Activated CD4-positive, alpha-beta memory T cell treated with anti-CD3 and anti-CD28 coated beads, Interleukin-2, amount 10 ng/mL, durations not matched to agents 7 days and 5 days (primary cell): Measurements from ENCODE around the gene DMRTC2. TPM values are rescaled to one million over a fixed set of nuclear protein-coding genes. Genes with fewer than 3 reads are reported as not detected.

Source experiments
- CTCF ChIA-PET: fragments of 350-600 bp; sonication (Branson Sonifier 250); formaldehyde crosslinking; loops from one replicate; lab custom pipeline; 2021; ENCODE audit warnings: antibody characterized with exemption, inconsistent platforms; lab: Charles Lee
- POLR2A ChIA-PET: fragments of 350-600 bp; sonication (Branson Sonifier 250); formaldehyde crosslinking; loops from one replicate; lab custom pipeline; 2021; ENCODE audit warnings: antibody characterized with exemption; lab: Charles Lee
- DNase-seq: peaks from one replicate; pipeline ENCODE4 v3.0.0-alpha.2; 2020
- H3K27ac Mint-ChIP-seq: one replicate; pipeline ENCODE4 v1.8.0; 2021; ENCODE audit warnings: mild to moderate bottlenecking, mixed read lengths
- H3K27me3 Mint-ChIP-seq: one replicate; pipeline ENCODE4 v1.8.0; 2021; ENCODE audit warnings: mixed read lengths
- H3K36me3 Mint-ChIP-seq: one replicate; pipeline ENCODE4 v1.8.0; 2021; ENCODE audit warnings: low read depth, mixed read lengths
- H3K4me1 Mint-ChIP-seq: one replicate; pipeline ENCODE4 v1.8.0; 2021; ENCODE audit warnings: mixed read lengths
- H3K4me3 Mint-ChIP-seq: one replicate; pipeline ENCODE4 v1.8.0; 2021; ENCODE audit warnings: mild to moderate bottlenecking, mixed read lengths
- H3K9me3 Mint-ChIP-seq: one replicate; pipeline ENCODE4 v1.8.0; 2021; ENCODE audit warnings: mixed read lengths
- total RNA-seq, 2 experiments: library from RNA; stranded (reverse); gene quantifications; one replicate each; pipeline ENCODE4 v1.2.3, GENCODE V29; 2021

The DMRTC2 gene
- total RNA-seq, result not detected

DNA sequence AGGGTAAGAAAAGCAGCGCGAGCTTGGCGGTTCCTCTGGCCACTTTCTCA, at the start of gene DMRTC2:
Gene DMRTC2, plus strand, starts transcription at position 42 of the 50 bp plus-strand sequence. CDS start 2,387 bp downstream, outside the sequence.
- Mint-ChIP-seq H3K27ac (no peak within 1 kb of the TSS), H3K4me1 (no peaks in the 10 kb centered on the region), H3K27me3 (peaks cover 13% of the 10 kb centered on the region), H3K4me3 (no peak within 1 kb of the TSS), H3K9me3 (no peaks in the 10 kb centered on the region), H3K36me3 (no peaks in the 10 kb centered on the region)
- no peak for DNase-seq
- POLR2A ChIA-PET, result no interaction called here
- CTCF ChIA-PET, result interaction anchor here (0.6 to 1.6 kb wide), 2 partner anchors 10 to 61 kb away, joined by 3 to 4 read pairs; no protein-coding TSS in a partner anchor

DNA sequence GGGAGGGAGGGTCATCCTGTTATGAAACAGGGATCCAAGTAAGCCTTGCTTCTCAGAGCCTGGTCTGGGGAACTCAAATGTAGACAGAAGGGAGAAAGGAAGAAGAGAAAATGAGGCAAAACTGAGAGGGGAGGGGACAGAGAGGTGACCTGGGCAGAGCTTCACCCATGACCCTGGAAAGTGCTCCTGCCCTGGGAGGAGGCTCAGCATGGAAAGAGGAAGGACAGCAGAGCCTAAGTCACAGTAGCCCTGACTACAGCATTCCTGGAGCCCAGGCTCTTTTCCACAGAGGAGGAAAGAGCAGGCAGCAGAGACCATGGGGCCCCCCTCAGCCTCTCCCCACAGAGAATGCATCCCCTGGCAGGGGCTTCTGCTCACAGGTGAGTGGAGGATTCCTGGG, 48.5 kb upstream of the DMRTC2 start, which contains the start of gene CEACAM3:
Gene CEACAM3, plus strand, starts transcription at position 226 of the 400 bp plus-strand sequence. Its CDS starts 91 bp downstream, at position 317.
- H3K27me3 Mint-ChIP-seq, result peaks cover 28% of the 10 kb centered on the region
- no peak for DNase-seq
- ChIA-PET POLR2A (no interaction called here), CTCF (interaction anchor here (0.9 to 6.5 kb wide), 8 partner anchors 11 to 154 kb away, joined by 3 to 76 read pairs (median 10); partner anchors contain the start of gene RPS19)
- H3K4me1 Mint-ChIP-seq, result no peaks in the 10 kb centered on the region
- H3K9me3 Mint-ChIP-seq, result no peaks in the 10 kb centered on the region
- H3K4me3 Mint-ChIP-seq, result no peak within 1 kb of the TSS
- H3K36me3 Mint-ChIP-seq, result no peaks in the 10 kb centered on the region
- H3K27ac Mint-ChIP-seq, result no peak within 1 kb of the TSS

DNA sequence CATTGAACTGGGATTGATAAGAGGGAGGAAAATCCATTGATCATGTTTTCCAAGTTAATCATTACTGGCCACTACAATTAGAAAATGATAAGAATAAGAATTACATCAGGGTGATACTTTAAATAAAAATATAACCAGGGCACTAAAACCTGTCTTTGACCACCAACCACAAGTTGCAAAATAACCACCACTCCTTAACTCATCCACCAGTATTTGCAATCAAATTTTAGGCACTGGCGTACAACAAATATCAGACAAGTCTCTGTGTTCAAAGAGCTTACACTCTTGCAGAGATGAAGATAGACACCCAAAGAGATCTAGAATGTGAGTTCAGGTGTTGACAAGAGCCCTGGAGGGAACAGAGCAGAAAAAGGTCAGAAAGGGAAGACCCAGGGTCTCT, 47.9 kb upstream of the DMRTC2 start:
- Mint-ChIP-seq H3K4me3 (no peak overlapping the region), H3K9me3 (no peaks in the 10 kb centered on the region), H3K4me1 (peaks cover under 1% of the 10 kb centered on the region), H3K36me3 (no peaks in the 10 kb centered on the region), H3K27ac (no peak overlapping the region), H3K27me3 (peaks cover 28% of the 10 kb centered on the region)
- POLR2A ChIA-PET, result no interaction called here
- CTCF ChIA-PET, result no interaction called here
- DNase-seq, result no peak

DNA sequence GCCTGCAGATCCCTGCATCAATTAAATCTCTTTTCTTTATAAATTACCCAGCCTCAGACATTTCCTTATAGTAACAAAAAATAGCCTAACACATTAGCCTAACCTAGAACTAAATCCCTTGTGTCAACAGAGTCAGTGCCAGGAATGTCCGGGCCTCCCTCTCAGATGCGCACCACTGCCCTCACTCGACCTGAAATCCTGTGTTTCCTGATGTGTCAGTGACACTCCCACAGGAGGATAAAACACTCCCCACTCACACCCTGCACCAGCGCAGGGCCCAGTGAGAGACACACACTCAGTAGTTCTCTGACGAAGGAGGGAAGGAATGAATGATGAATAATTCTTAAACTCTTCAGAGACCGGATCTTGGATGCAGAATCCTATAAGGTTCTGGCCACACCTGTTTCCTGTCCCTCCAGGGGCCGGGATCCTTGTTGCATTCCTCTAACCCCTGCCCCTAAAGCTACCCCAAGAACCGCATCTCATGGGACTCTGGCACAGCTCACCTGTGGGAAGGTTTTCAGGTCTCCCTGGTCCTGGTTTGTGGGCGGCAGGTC, 45.3 kb upstream of the DMRTC2 start:
- no peak for DNase-seq
- no peak overlapping the region for H3K4me3 Mint-ChIP-seq
- peaks cover 13% of the 10 kb centered on the region for H3K4me1 Mint-ChIP-seq
- no peaks in the 10 kb centered on the region for H3K36me3 Mint-ChIP-seq
- CTCF ChIA-PET, result interaction anchor here (1.7 kb wide), 1 partner anchor 46 kb away, joined by 8 read pairs; no protein-coding TSS in a partner anchor
- POLR2A ChIA-PET, result no interaction called here
- H3K27me3 Mint-ChIP-seq, result peaks cover 9% of the 10 kb centered on the region
- H3K9me3 Mint-ChIP-seq, result no peaks in the 10 kb centered on the region
- no peak overlapping the region for H3K27ac Mint-ChIP-seq

DNA sequence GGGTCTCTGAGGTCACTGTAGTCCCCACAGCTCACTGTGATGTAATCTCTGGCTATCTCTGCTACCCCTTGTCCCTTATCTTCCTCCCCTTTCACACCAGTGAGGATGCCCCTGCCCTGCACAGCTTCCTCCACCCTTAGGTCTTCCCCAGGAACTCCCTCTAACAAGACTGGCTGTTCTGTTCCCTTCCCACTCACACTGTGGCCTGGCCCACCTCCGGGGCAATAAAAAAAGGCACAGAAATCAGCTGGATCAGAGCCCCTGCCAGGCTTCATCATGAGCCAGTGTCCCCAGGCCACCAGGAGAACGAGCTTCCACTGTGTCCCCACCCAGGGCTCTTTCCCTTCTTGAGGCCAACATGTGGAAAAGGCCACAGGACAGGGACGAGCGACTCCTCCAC, 43.8 kb upstream of the DMRTC2 start:
- Mint-ChIP-seq H3K27me3 (peaks cover 7% of the 10 kb centered on the region), H3K4me3 (no peak overlapping the region), H3K4me1 (peaks cover 15% of the 10 kb centered on the region), H3K27ac (no peak overlapping the region), H3K9me3 (no peaks in the 10 kb centered on the region), H3K36me3 (no peaks in the 10 kb centered on the region)
- CTCF ChIA-PET, result interaction anchor here (1.7 to 1.9 kb wide), 2 partner anchors 8 to 48 kb away, joined by 7 to 8 read pairs; no protein-coding TSS in a partner anchor
- DNase-seq, result no peak
- POLR2A ChIA-PET, result no interaction called here

DNA sequence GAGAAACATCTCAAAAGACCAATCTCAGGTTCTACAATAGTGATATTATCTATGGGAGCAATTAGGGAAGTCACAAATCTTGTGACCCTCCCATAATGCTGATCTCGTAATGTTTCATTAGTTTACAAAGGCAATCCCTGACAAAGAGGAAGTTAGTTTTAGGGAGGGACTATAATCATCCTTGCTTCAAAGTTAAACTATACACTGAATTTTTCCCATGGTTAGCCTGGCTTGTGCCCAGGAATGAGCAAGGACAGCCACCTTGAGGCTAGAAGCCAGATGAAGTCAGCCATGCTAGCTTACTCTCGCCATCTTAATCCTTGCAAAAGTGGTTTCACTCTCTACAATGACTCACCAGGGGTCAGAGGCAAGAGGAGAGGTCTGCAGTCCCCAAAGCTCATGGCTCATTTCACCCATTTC, 43.0 kb upstream of the DMRTC2 start:
- CTCF ChIA-PET, result interaction anchor here (0.7 to 1.9 kb wide), 2 partner anchors 9 to 49 kb away, joined by 3 to 7 read pairs; no protein-coding TSS in a partner anchor
- H3K4me3 Mint-ChIP-seq, result no peak overlapping the region
- H3K4me1 Mint-ChIP-seq, result peaks cover 15% of the 10 kb centered on the region
- no peaks in the 10 kb centered on the region for H3K36me3 Mint-ChIP-seq
- POLR2A ChIA-PET, result no interaction called here
- no peaks in the 10 kb centered on the region for H3K9me3 Mint-ChIP-seq
- no peak for DNase-seq
- H3K27me3 Mint-ChIP-seq, result peaks cover 4% of the 10 kb centered on the region
- no peak overlapping the region for H3K27ac Mint-ChIP-seq

DNA sequence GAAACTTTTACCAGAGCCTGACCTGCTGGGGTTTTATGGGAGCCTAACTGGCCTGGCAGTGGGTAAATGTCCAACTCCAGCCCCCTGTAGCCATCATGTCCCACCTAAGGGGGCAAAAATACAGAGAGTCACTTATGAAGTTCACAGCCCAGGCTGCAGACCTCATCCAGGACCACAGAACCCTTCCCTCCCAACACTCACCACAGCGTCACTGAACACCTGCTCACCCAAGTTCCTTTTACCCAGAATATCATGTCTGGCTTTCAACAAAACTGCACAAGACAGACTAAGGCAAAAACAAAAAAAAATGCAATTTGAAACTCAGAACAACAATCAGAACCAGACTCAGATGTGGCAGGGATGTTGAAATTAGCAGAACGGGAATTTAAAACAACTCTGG, 42.1 kb upstream of the DMRTC2 start:
- peaks cover 15% of the 10 kb centered on the region for H3K4me1 Mint-ChIP-seq
- no peak overlapping the region for H3K27ac Mint-ChIP-seq
- peaks cover 6% of the 10 kb centered on the region for H3K27me3 Mint-ChIP-seq
- ChIA-PET CTCF (interaction anchor here (0.7 to 2.2 kb wide), 3 partner anchors 10 to 50 kb away, joined by 3 to 8 read pairs (median 7); no protein-coding TSS in a partner anchor), POLR2A (interaction anchor here (0.7 kb wide), 1 partner anchor 17 kb away, joined by 3 read pairs; no protein-coding TSS in a partner anchor)
- no peaks in the 10 kb centered on the region for H3K36me3 Mint-ChIP-seq
- H3K4me3 Mint-ChIP-seq, result no peak overlapping the region
- H3K9me3 Mint-ChIP-seq, result no peaks in the 10 kb centered on the region
- no peak for DNase-seq

DNA sequence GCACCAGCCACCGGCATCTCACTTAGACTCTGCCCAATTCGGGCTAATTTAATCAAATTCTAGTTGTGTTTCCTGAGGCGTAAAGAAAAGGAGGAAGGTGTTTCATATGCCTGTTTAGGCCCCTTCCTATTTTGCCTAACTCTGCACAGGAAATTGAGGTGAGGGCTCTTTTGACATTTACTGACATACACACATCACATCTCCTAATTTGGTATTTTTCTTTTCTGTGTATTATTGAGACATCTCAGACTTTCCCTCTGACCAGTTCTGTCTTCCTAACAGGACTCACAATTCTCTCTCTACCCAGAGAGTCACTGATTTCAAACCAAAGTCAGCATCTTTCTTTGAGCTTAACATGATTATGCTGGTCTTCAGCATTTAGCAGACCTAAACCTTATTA, 40.5 kb upstream of the DMRTC2 start:
- Mint-ChIP-seq H3K4me3 (no peak overlapping the region), H3K4me1 (peaks cover 15% of the 10 kb centered on the region), H3K27me3 (peaks cover 7% of the 10 kb centered on the region), H3K27ac (no peak overlapping the region), H3K36me3 (no peaks in the 10 kb centered on the region), H3K9me3 (no peaks in the 10 kb centered on the region)
- no peak for DNase-seq
- ChIA-PET POLR2A (no interaction called here), CTCF (interaction anchor here (1.0 to 2.2 kb wide), 2 partner anchors 11 to 32 kb away, joined by 3 to 8 read pairs; no protein-coding TSS in a partner anchor)

DNA sequence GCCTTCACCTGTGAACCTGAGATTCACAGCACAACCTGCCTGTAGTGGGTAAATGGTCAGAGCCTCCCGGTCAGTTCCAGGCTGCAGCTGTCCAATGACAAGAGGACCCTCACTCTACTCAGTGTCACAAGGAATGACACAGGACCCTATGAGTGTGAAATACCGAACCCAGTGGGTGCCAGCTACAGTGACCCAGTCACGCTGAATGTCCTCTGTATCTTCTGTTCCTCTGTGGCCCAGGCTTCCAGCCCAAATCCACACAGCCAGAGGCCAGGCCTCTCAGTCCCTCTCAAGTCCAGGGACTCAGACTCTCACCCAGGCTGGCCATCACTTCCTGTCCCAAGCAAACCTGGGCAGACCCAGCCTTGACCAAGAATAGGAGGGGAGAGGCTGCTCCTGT, 37.7 kb upstream of the DMRTC2 start:
- Mint-ChIP-seq H3K27ac (no peak overlapping the region), H3K9me3 (no peaks in the 10 kb centered on the region), H3K4me1 (peaks cover 12% of the 10 kb centered on the region), H3K27me3 (peaks cover 7% of the 10 kb centered on the region), H3K4me3 (no peak overlapping the region), H3K36me3 (no peaks in the 10 kb centered on the region)
- POLR2A ChIA-PET, result no interaction called here
- CTCF ChIA-PET, result no interaction called here
- DNase-seq, result no peak

DNA sequence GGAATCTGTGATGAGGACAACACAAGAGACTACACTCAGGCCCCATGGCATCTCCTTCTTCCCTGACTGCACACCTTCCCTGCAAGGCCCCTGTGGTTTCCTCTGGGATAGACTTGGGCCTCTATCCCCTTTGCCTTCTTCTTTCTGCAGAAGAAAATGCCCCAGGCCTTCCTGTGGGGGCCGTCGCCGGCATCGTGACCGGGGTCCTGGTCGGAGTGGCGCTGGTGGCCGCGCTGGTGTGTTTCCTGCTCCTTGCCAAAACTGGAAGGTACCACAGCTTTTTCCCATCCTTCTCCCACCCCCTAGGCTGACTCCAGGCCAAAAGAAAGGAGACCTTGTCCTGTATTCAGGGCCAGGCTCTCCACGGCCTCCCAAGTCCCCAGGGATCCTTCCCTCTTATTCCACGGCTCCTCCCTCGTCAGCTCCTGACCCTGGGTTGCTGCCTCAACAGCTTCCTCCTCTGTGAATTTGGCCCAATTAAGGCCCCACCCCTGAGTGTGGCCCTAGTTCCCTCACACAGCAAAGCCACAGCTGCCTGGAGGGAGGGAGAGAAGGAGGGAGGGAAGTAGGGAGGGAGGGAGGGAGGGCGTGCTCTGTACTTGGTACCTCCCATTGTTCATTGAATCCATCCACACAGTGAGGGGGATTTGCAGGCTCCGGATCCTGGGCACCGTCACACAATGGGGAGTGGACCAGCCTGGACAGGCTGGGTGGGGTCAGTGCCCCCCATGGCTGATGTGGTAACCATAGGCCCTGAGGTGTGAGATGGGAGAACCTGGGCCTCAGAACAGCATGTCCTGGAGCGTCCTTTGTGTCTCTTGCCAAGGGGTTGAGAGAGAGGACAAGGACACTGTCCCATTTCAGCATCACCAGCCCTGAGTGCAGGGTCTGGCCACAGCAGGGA, 35.9 kb upstream of the DMRTC2 start:
- peaks cover 7% of the 10 kb centered on the region for H3K27me3 Mint-ChIP-seq
- POLR2A ChIA-PET, result no interaction called here

DNA sequence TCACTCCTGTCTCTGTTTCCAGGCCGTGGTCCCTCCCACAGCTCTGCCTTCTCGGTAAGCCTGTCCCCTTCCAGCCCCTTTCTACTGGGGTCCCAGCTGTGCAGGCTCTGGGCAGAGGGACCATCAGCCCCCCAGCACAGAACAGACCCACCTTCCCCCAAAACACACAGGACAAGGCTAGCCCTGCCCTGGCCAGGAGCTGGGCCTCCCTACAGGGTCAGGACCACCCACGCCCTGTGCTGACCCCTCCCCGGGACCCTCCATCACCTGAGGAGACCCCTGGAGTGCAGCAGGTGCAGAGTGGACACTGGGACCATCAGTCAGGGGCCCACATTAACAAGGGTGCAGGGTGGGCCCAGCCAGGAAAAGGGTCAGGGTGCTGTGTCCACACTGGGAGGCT, 34.5 kb upstream of the DMRTC2 start:
- Mint-ChIP-seq H3K9me3 (no peaks in the 10 kb centered on the region), H3K27ac (no peak overlapping the region), H3K4me1 (no peaks in the 10 kb centered on the region), H3K36me3 (no peaks in the 10 kb centered on the region), H3K27me3 (peaks cover 7% of the 10 kb centered on the region), H3K4me3 (no peak overlapping the region)
- no peak for DNase-seq
- CTCF ChIA-PET, result interaction anchor here (1.2 kb wide), 1 partner anchor 15 kb away, joined by 3 read pairs; no protein-coding TSS in a partner anchor
- POLR2A ChIA-PET, result no interaction called here

More for the DNA sequence above, 35.9 kb upstream of the DMRTC2 start:
- no peak for DNase-seq
- H3K9me3 Mint-ChIP-seq, result no peaks in the 10 kb centered on the region
- H3K4me1 Mint-ChIP-seq, result peaks cover 8% of the 10 kb centered on the region
- CTCF ChIA-PET, result no interaction called here
- H3K27ac Mint-ChIP-seq, result no peak overlapping the region
- H3K36me3 Mint-ChIP-seq, result no peaks in the 10 kb centered on the region
- H3K4me3 Mint-ChIP-seq, result no peak overlapping the region

DNA sequence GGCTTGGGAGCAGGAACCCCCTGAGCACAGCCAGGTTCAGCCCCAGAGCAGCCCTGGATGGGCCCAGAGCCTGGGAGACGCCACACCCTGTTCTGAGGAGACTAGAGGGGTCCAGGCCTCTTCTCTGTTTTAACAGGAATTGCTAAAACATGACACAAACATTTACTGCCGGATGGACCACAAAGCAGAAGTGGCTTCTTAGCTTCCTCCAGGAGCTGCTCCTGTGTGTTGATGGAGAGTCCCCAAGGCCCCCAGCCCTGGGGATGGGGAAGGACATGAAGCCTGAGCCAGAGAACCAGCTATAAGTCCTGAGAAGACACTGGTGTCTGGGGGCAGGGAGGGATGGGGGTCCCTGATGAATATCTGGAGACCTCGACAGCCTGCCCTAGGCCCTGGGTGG, 33.8 kb upstream of the DMRTC2 start:
- H3K27ac Mint-ChIP-seq, result no peak overlapping the region
- H3K9me3 Mint-ChIP-seq, result no peaks in the 10 kb centered on the region
- DNase-seq, result no peak
- peaks cover 3% of the 10 kb centered on the region for H3K27me3 Mint-ChIP-seq
- CTCF ChIA-PET, result interaction anchor here (1.2 kb wide), 1 partner anchor 16 kb away, joined by 3 read pairs; no protein-coding TSS in a partner anchor
- POLR2A ChIA-PET, result no interaction called here
- H3K4me1 Mint-ChIP-seq, result no peaks in the 10 kb centered on the region
- H3K4me3 Mint-ChIP-seq, result no peak overlapping the region
- H3K36me3 Mint-ChIP-seq, result no peaks in the 10 kb centered on the region

DNA sequence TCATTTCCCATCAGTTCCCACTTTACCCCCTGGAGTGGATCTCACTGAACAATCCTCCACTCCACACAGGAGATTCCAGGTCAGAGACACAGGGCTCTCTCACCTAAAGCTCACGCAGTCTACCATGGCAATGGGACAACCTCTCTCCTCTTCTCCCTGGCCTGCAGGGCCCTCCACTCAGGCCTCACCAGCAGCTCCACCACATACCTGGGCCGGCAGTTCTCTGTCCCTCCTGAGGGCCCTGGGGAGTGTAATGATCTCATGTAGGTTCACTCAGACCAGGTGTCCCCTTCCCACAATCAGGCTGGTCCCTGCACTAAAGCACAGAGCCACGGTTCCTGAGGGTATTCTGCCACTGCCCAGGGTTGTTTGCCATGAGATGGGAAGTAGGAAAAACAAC, 32.9 kb upstream of the DMRTC2 start:
- DNase-seq, result no peak
- Mint-ChIP-seq H3K36me3 (no peaks in the 10 kb centered on the region), H3K27me3 (peaks cover 3% of the 10 kb centered on the region), H3K27ac (no peak overlapping the region), H3K4me3 (no peak overlapping the region), H3K9me3 (no peaks in the 10 kb centered on the region), H3K4me1 (no peaks in the 10 kb centered on the region)
- POLR2A ChIA-PET, result no interaction called here
- CTCF ChIA-PET, result interaction anchor here (1.1 to 1.4 kb wide), 4 partner anchors 11 to 59 kb away, joined by 3 to 7 read pairs (median 4); no protein-coding TSS in a partner anchor
